ENCODE measurements around the gene ACTR8. TPM values are rescaled to one million over a fixed set of nuclear protein-coding genes. Genes with fewer than 3 reads are reported as not detected.

The ACTR8 gene
- total RNA-seq, 6 donors from 2014 or later = 16.2 to 29.7 (median 20.4) TPM

DNA sequence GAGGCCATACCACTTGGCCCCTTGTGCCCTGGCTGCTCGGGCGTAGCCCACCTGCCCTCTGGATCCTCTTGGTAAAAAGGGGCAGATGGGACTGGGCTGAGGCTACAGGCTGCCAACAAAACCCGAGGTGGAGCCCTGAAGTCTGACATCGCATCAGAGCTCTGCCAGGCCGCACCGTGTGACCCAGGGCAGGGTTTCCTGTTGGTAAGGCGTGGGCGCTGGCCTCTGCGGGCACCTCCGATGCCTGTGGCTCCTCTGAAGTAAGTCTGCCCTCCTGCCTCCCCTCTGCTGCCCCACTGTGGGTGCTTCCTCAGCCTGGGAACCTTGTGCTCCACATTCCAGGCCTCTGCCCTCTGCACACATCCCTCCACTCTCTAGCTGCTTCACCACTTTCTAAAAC lies 44.6 kb downstream of the ACTR8 start:
- no peak for TF ChIP-seq POLR2AphosphoS5 (IDR thresholded peaks at IDR 0.05)
- no peak for TF ChIP-seq POLR2A (IDR thresholded peaks at IDR 0.05)
- no peak for TF ChIP-seq EP300 (IDR thresholded peaks at IDR 0.05)
- TF ChIP-seq, protein P1, sequence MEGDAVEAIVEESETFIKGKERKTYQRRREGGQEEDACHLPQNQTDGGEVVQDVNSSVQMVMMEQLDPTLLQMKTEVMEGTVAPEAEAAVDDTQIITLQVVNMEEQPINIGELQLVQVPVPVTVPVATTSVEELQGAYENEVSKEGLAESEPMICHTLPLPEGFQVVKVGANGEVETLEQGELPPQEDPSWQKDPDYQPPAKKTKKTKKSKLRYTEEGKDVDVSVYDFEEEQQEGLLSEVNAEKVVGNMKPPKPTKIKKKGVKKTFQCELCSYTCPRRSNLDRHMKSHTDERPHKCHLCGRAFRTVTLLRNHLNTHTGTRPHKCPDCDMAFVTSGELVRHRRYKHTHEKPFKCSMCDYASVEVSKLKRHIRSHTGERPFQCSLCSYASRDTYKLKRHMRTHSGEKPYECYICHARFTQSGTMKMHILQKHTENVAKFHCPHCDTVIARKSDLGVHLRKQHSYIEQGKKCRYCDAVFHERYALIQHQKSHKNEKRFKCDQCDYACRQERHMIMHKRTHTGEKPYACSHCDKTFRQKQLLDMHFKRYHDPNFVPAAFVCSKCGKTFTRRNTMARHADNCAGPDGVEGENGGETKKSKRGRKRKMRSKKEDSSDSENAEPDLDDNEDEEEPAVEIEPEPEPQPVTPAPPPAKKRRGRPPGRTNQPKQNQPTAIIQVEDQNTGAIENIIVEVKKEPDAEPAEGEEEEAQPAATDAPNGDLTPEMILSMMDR (IDR thresholded peaks at IDR 0.05) = no peak
- Histone ChIP-seq H3K27ac (no peak overlapping the region), H3K4me3 (no peak overlapping the region), H3K4me1 (peaks cover 0 to 9% (median 0%) of the 10 kb centered on the region in 4 donors), H3K9me3 (no peaks in the 10 kb centered on the region), H3K36me3 (no peaks in the 10 kb centered on the region), H3K27me3 (no peaks in the 10 kb centered on the region)
- peak; percentile 6 to 42 for ATAC-seq (ENCODE audit: low FRiP score in 2 of 2)
- WGBS, 2 donors = 67 to 93% methylated on average over 2 to 10 of the region's 10 CpGs
- DNase-seq = peak; percentile 54 to 74

DNA sequence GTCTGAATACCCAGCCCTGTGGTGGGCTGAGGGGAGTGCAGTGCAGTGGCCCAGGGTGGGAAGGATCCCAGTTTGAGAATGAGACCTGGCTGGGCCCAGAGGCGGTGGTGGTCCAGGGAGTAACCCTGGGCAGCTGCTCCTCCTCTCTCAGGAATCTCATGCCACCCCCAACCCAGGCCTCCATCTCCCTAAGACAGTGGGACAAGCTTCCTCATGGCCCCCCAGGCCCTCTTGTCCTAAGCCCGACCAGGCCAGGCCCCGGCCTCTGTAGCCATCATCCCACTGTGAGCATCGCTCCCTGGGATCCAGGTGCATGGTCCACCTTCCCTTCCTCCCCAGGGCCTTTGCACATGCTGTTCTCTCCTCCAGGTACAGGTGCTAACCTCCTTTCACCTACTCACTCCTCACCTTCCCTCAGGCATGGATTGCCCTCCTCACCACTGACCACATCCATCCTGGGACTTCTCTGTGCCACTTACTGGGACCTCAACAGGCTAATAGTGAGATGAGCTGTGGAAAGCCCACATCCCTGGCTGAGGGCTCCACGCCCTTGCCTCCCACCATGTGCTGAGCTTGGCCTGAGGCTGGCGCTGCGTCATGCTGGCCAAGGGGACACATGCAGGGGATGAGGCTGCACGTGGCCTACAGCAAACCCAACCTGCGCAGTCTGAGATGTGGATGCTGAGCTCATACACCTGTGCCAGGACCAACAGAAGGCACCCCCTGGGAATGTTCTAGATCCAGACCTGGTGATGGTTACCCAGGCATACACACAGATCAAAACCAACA lies 45.7 kb downstream of the ACTR8 start:
- Histone ChIP-seq H3K4me1 (peaks cover 0 to 7% (median 0%) of the 10 kb centered on the region in 4 donors), H3K27ac (no peak overlapping the region), H3K36me3 (no peaks in the 10 kb centered on the region), H3K4me3 (no peak overlapping the region), H3K9me3 (no peaks in the 10 kb centered on the region), H3K27me3 (no peaks in the 10 kb centered on the region)
- DNase-seq (no peak), ATAC-seq (ENCODE audit: low FRiP score in 2 of 2) (no peak)
- WGBS, 2 donors = 95 to 99% methylated on average over 7 to 9 of the region's 9 CpGs
- TF ChIP-seq POLR2A (IDR thresholded peaks at IDR 0.05) (no peak), POLR2AphosphoS5 (IDR thresholded peaks at IDR 0.05) (no peak), EP300 (IDR thresholded peaks at IDR 0.05) (no peak)
- TF ChIP-seq, protein P1 (IDR thresholded peaks at IDR 0.05) = no peak

DNA sequence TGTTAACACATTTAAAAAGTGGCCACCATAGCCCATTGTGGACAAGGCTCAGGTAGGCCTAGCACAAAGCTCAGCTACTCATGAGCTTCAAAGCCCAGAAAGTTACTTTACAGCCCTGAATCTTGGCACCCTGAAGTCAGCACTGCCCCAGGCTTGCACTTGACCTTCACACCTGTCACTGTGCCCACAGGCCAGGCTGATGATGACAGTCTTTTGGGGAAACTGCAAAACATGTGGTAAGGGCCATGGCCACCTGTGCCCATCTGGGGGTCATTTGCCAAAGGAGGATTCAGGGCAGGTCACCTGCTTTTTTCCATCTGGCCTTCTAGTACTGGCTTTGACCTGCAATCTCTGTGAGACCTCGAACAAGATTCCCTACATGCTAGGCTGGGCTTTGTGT lies 46.7 kb downstream of the ACTR8 start:
- no peak overlapping the region for H3K27ac ChIP-seq
- no peak for DNase-seq
- peaks cover 0 to 7% (median 0%) of the 10 kb centered on the region in 4 donors for H3K4me1 ChIP-seq
- no peak for ATAC-seq (ENCODE audit: low FRiP score in 2 of 2)
- TF ChIP-seq, protein P1 (IDR thresholded peaks at IDR 0.05) = no peak
- no peak for TF ChIP-seq EP300 (IDR thresholded peaks at IDR 0.05)
- TF ChIP-seq POLR2AphosphoS5 (IDR thresholded peaks at IDR 0.05) = no peak
- TF ChIP-seq POLR2A (IDR thresholded peaks at IDR 0.05) = no peak
- 67 to 93% methylated on average over 1 of the region's 1 CpG for WGBS, 2 donors
- no peaks in the 10 kb centered on the region for H3K36me3 ChIP-seq
- no peak overlapping the region for H3K4me3 ChIP-seq
- no peaks in the 10 kb centered on the region for H3K27me3 ChIP-seq
- no peaks in the 10 kb centered on the region for H3K9me3 ChIP-seq

DNA sequence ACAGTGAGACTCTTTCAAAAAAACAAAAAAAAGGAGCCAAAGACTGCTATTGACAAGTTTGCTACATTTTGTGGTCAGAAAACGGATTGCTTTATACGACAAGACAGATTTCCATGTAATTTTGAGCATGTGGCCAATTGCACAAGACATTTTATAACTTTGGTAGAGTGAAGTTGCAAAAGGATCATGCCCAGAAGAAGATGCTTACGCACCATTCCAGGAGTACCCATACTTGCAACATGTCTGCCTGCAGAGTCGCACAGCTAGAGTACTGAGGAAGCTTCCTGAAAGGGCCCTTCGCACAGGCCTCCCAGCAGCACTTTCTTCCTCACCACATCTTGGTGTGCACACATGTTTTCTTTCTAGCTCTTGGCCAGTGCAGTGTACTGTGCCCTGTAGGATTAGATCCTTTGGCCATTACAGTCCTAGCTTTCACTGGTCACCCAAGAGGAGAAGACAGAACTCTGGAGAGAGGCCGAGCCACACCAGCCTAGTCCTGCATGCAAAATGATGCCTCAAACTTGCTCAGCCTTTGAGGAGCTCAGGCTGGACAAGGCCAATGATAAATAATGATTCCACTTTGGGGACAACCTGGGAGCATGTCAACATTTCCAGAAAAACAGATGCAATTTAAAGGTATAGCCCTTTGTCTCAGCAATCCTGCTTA lies 47.4 kb downstream of the ACTR8 start:
- ATAC-seq (ENCODE audit: low FRiP score in 2 of 2) (peak in 1 of 2 donors; percentile 50), DNase-seq (no peak)
- Histone ChIP-seq H3K36me3 (no peaks in the 10 kb centered on the region), H3K27ac (no peak overlapping the region), H3K9me3 (no peaks in the 10 kb centered on the region), H3K4me3 (no peak overlapping the region), H3K27me3 (no peaks in the 10 kb centered on the region), H3K4me1 (peaks cover 0 to 7% (median 0%) of the 10 kb centered on the region in 4 donors)
- TF ChIP-seq EP300 (IDR thresholded peaks at IDR 0.05) (no peak), POLR2A (IDR thresholded peaks at IDR 0.05) (no peak), POLR2AphosphoS5 (IDR thresholded peaks at IDR 0.05) (no peak)
- TF ChIP-seq, protein P1 (IDR thresholded peaks at IDR 0.05) = no peak
- WGBS, 2 donors = 77 to 92% methylated on average over 6 of the region's 6 CpGs

Data from upper lobe of left lung (tissue), 6 donors.